ENCODE results near the gene TUBA8. TPM values are rescaled to one million over a fixed set of nuclear protein-coding genes. Genes with fewer than 3 reads are reported as not detected.
"Not testable (repeated sequence)": the region's sequence is repeated elsewhere in the genome, so short reads cannot be mapped to it uniquely, and the experiment has no call there.

Gene TUBA8
- total and polyA plus RNA-seq, 3 donors from 2014 or later, result 17.2 to 66.6 (median 60.5) TPM

GRCh38 chr22:18071968-18072310 lies 38.7 kb upstream of the TUBA8 start:
- Histone ChIP-seq H3K9me3 (no peaks in the 10 kb centered on the region), H3K4me3 (no peak overlapping the region), H3K27me3 (no peaks in the 10 kb centered on the region), H3K4me1 (peaks cover 29% of the 10 kb centered on the region), H3K27ac (no peak overlapping the region), H3K36me3 (ENCODE audit: low read depth, missing control alignments) (no peaks in the 10 kb centered on the region)
- DNase-seq, result no peak
- intact Hi-C loops (cut with DNase I; ENCODE audit: low total_unique reads), result no loop called here
- 40 to 54% methylated on average over 1 of the region's 1 CpG for WGBS, 2 donors
- no peak for TF ChIP-seq POLR2A (IDR thresholded peaks at IDR 0.05)
- TF ChIP-seq, protein P1, sequence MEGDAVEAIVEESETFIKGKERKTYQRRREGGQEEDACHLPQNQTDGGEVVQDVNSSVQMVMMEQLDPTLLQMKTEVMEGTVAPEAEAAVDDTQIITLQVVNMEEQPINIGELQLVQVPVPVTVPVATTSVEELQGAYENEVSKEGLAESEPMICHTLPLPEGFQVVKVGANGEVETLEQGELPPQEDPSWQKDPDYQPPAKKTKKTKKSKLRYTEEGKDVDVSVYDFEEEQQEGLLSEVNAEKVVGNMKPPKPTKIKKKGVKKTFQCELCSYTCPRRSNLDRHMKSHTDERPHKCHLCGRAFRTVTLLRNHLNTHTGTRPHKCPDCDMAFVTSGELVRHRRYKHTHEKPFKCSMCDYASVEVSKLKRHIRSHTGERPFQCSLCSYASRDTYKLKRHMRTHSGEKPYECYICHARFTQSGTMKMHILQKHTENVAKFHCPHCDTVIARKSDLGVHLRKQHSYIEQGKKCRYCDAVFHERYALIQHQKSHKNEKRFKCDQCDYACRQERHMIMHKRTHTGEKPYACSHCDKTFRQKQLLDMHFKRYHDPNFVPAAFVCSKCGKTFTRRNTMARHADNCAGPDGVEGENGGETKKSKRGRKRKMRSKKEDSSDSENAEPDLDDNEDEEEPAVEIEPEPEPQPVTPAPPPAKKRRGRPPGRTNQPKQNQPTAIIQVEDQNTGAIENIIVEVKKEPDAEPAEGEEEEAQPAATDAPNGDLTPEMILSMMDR (IDR thresholded peaks at IDR 0.05), result no peak

- WGBS, 2 donors, result 89 to 100% methylated on average over 2 of the region's 2 CpGs
- H3K36me3 ChIP-seq (ENCODE audit: low read depth, missing control alignments), result no peaks in the 10 kb centered on the region
- intact Hi-C loops (cut with DNase I; ENCODE audit: low total_unique reads), result no loop called here
- H3K27me3 ChIP-seq, result no peaks in the 10 kb centered on the region
- TF ChIP-seq, protein P1 (IDR thresholded peaks at IDR 0.05), result no peak
- TF ChIP-seq POLR2A (IDR thresholded peaks at IDR 0.05), result no peak
- H3K4me1 ChIP-seq, result peaks cover 21% of the 10 kb centered on the region
- no peak overlapping the region for H3K27ac ChIP-seq
- H3K4me3 ChIP-seq, result no peak overlapping the region
- no peak for DNase-seq
- no peaks in the 10 kb centered on the region for H3K9me3 ChIP-seq
Observed at GRCh38 chr22:18073467-18073866, 37.1 kb upstream of the TUBA8 start.

GRCh38 chr22:18073927-18074326 lies 36.7 kb upstream of the TUBA8 start:
- H3K36me3 ChIP-seq (ENCODE audit: low read depth, missing control alignments); H3K27me3 ChIP-seq; H3K27ac ChIP-seq; H3K9me3 ChIP-seq; DNase-seq; H3K4me3 ChIP-seq; intact Hi-C loops (cut with DNase I; ENCODE audit: low total_unique reads): not testable (repeated sequence)
- 89 to 96% methylated on average over 4 of the region's 4 CpGs for WGBS, 2 donors
- H3K4me1 ChIP-seq, result peaks cover 20% of the 10 kb centered on the region

GRCh38 chr22:18075101-18075719 lies 35.4 kb upstream of the TUBA8 start:
- no peak for DNase-seq
- Histone ChIP-seq H3K36me3 (ENCODE audit: low read depth, missing control alignments) (no peaks in the 10 kb centered on the region), H3K9me3 (no peaks in the 10 kb centered on the region), H3K4me1 (peaks cover 20% of the 10 kb centered on the region), H3K4me3 (no peak overlapping the region), H3K27ac (no peak overlapping the region), H3K27me3 (no peaks in the 10 kb centered on the region)
- whole genome bisulfite sequencing, 2 donors, result 85 to 86% methylated on average over 6 of the region's 6 CpGs
- intact Hi-C loops (cut with DNase I; ENCODE audit: low total_unique reads), result loop anchor here (5.0 kb wide), 1 partner anchor 248 kb away; no protein-coding TSS in a partner anchor
- TF ChIP-seq POLR2A (IDR thresholded peaks at IDR 0.05), result no peak
- TF ChIP-seq, protein P1 (IDR thresholded peaks at IDR 0.05), result no peak

GRCh38 chr22:18075720-18076497 lies 34.7 kb upstream of the TUBA8 start:
- intact Hi-C loops (cut with DNase I; ENCODE audit: low total_unique reads), result loop anchor here (5.0 kb wide), 1 partner anchor 249 kb away; no protein-coding TSS in a partner anchor
- WGBS, 2 donors, result 37 to 46% methylated on average over 13 of the region's 13 CpGs
- H3K36me3 ChIP-seq (ENCODE audit: low read depth, missing control alignments), result no peaks in the 10 kb centered on the region
- H3K27me3 ChIP-seq, result no peaks in the 10 kb centered on the region
- TF ChIP-seq, protein P1 (IDR thresholded peaks at IDR 0.05), result peak; percentile 75 to 95 (median 78)
- TF ChIP-seq POLR2A (IDR thresholded peaks at IDR 0.05), result no peak
- peaks cover 20% of the 10 kb centered on the region for H3K4me1 ChIP-seq
- no peak overlapping the region for H3K4me3 ChIP-seq
- H3K27ac ChIP-seq, result peak overlapping the region in 1 of 2 donors; percentile 71
- DNase-seq, result peak; percentile 73
- no peaks in the 10 kb centered on the region for H3K9me3 ChIP-seq

Data from testis (tissue), 3 donors.